ACC112 (cell line): ENCODE measurements around the gene AGPAT1.

Experiments
- H2AFZ ChIP-seq: fragments of 200-600 bp; sonication (generic); one replicate; pipeline ENCODE4 v1.6.0; 2017; ENCODE audit warnings: antibody characterized with exemption, low read length; ENCODE audit not compliant: unreplicated experiment
- H3K27ac ChIP-seq: fragments of 200-600 bp; sonication (generic); 2 replicates; pipeline ENCODE4 v1.5.1; 2014; ENCODE audit warnings: low read depth, mild to moderate bottlenecking, antibody characterized with exemption, low read length, moderate library complexity
- H3K27me3 ChIP-seq: fragments of 200-600 bp; sonication (generic); 2 replicates; pipeline ENCODE4 v1.6.1; 2014; ENCODE audit warnings: mild to moderate bottlenecking, antibody characterized with exemption, low read length, moderate library complexity, mixed read lengths; ENCODE audit not compliant: insufficient read depth
- H3K36me3 ChIP-seq: fragments of 200-600 bp; sonication (generic); 2 replicates; pipeline ENCODE4 v1.6.1; 2016; ENCODE audit warnings: mild to moderate bottlenecking, antibody characterized with exemption, low read length, moderate library complexity, mixed read lengths; ENCODE audit not compliant: insufficient read depth
- H3K4me1 ChIP-seq: fragments of 200-600 bp; sonication (generic); one replicate; pipeline ENCODE4 v1.6.1; 2016; ENCODE audit warnings: low read length, mixed read lengths; ENCODE audit not compliant: insufficient read depth, unreplicated experiment, control insufficient read depth
- H3K4me3 ChIP-seq: fragments of 200-600 bp; sonication (generic); 2 replicates; pipeline ENCODE4 v1.5.1; 2014; ENCODE audit warnings: mild to moderate bottlenecking, low read depth, low read length
- H3K79me2 ChIP-seq: fragments of 200-600 bp; sonication (generic); one replicate; pipeline ENCODE4 v1.6.0; 2016; ENCODE audit warnings: low read length; ENCODE audit not compliant: control insufficient read depth, unreplicated experiment, insufficient read depth

AGPAT1 gene

GRCh38 chr6:32175711-32176475, at the start of gene AGPAT1:
Gene AGPAT1 (minus strand): TSS chr6:32176084. CDS start chr6:32171496, 4,588 bp downstream.
- H3K79me2 ChIP-seq: peaks cover 47% of the 10 kb centered on the region
- H3K27me3 ChIP-seq: no peaks in the 10 kb centered on the region
- peak within 1 kb of the TSS; percentile 86 for H2AFZ ChIP-seq
- no peaks in the 10 kb centered on the region for H3K36me3 ChIP-seq
- peak within 1 kb of the TSS; percentile 96 for H3K4me3 ChIP-seq
- peaks cover 19% of the 10 kb centered on the region for H3K4me1 ChIP-seq
- H3K27ac ChIP-seq: peak within 1 kb of the TSS; percentile 97

GRCh38 chr6:32224696-32225095, 48.8 kb upstream of the AGPAT1 start:
- Histone ChIP-seq H3K4me3 (no peak overlapping the region), H3K27me3 (peaks cover 7% of the 10 kb centered on the region; the same call in 1 of the 2 replicates), H3K36me3 (no peaks in the 10 kb centered on the region), H3K27ac (no peak overlapping the region), H2AFZ (no peak overlapping the region), H3K4me1 (no peaks in the 10 kb centered on the region), H3K79me2 (no peaks in the 10 kb centered on the region)

- H3K4me3 ChIP-seq: no peak within 1 kb of the TSS
- no peaks in the 10 kb centered on the region for H3K79me2 ChIP-seq
- no peaks in the 10 kb centered on the region for H3K36me3 ChIP-seq
- H3K27ac ChIP-seq: no peak within 1 kb of the TSS
- peaks cover 12% of the 10 kb centered on the region for H3K27me3 ChIP-seq
- H2AFZ ChIP-seq: no peak within 1 kb of the TSS
- H3K4me1 ChIP-seq: no peaks in the 10 kb centered on the region
Measured at GRCh38 chr6:32223258-32224235, 47.7 kb upstream of the AGPAT1 start, which contains the start of gene NOTCH4. Gene NOTCH4 (minus strand): TSS chr6:32224067. CDS start chr6:32223928, 139 bp downstream.

- Histone ChIP-seq H3K27ac (no peak overlapping the region), H3K4me1 (no peaks in the 10 kb centered on the region), H3K36me3 (no peaks in the 10 kb centered on the region), H3K79me2 (no peaks in the 10 kb centered on the region), H3K4me3 (no peak overlapping the region), H3K27me3 (peaks cover 20% of the 10 kb centered on the region), H2AFZ (no peak overlapping the region)
Measured at GRCh38 chr6:32222333-32223230, 46.7 kb upstream of the AGPAT1 start.

GRCh38 chr6:32220021-32220420, 44.1 kb upstream of the AGPAT1 start:
- no peaks in the 10 kb centered on the region for H3K79me2 ChIP-seq
- H3K4me3 ChIP-seq: no peak overlapping the region
- no peaks in the 10 kb centered on the region for H3K4me1 ChIP-seq
- H2AFZ ChIP-seq: no peak overlapping the region
- no peaks in the 10 kb centered on the region for H3K36me3 ChIP-seq
- peaks cover 26% of the 10 kb centered on the region for H3K27me3 ChIP-seq
- no peak overlapping the region for H3K27ac ChIP-seq

- no peak overlapping the region for H3K27ac ChIP-seq
- H3K36me3 ChIP-seq: no peaks in the 10 kb centered on the region
- no peaks in the 10 kb centered on the region for H3K4me1 ChIP-seq
- H3K79me2 ChIP-seq: no peaks in the 10 kb centered on the region
- no peak overlapping the region for H3K4me3 ChIP-seq
- peaks cover 26% of the 10 kb centered on the region for H3K27me3 ChIP-seq
- no peak overlapping the region for H2AFZ ChIP-seq
Measured at GRCh38 chr6:32218167-32218566, 42.3 kb upstream of the AGPAT1 start.

GRCh38 chr6:32216998-32217397, 41.1 kb upstream of the AGPAT1 start:
- H3K4me3 ChIP-seq: no peak overlapping the region
- no peaks in the 10 kb centered on the region for H3K4me1 ChIP-seq
- no peak overlapping the region for H2AFZ ChIP-seq
- H3K79me2 ChIP-seq: no peaks in the 10 kb centered on the region
- H3K36me3 ChIP-seq: no peaks in the 10 kb centered on the region
- peaks cover 26% of the 10 kb centered on the region for H3K27me3 ChIP-seq
- no peak overlapping the region for H3K27ac ChIP-seq

GRCh38 chr6:32216285-32216684, 40.4 kb upstream of the AGPAT1 start:
- Histone ChIP-seq H3K4me1 (no peaks in the 10 kb centered on the region), H3K79me2 (no peaks in the 10 kb centered on the region), H3K27me3 (peaks cover 26% of the 10 kb centered on the region), H3K36me3 (no peaks in the 10 kb centered on the region), H2AFZ (no peak overlapping the region), H3K4me3 (no peak overlapping the region), H3K27ac (no peak overlapping the region)

- H3K27me3 ChIP-seq: peaks cover 23% of the 10 kb centered on the region
- H2AFZ ChIP-seq: no peak overlapping the region
Measured at GRCh38 chr6:32215617-32216016, 39.7 kb upstream of the AGPAT1 start.

GRCh38 chr6:32214126-32214525, 38.2 kb upstream of the AGPAT1 start:
- no peak overlapping the region for H2AFZ ChIP-seq
- no peaks in the 10 kb centered on the region for H3K79me2 ChIP-seq
- no peaks in the 10 kb centered on the region for H3K36me3 ChIP-seq
- H3K27ac ChIP-seq: no peak overlapping the region
- peaks cover 19% of the 10 kb centered on the region for H3K27me3 ChIP-seq
- no peak overlapping the region for H3K4me3 ChIP-seq
- H3K4me1 ChIP-seq: no peaks in the 10 kb centered on the region

More at GRCh38 chr6:32215617-32216016, 39.7 kb upstream of the AGPAT1 start:
- no peak overlapping the region for H3K27ac ChIP-seq
- no peak overlapping the region for H3K4me3 ChIP-seq
- no peaks in the 10 kb centered on the region for H3K79me2 ChIP-seq
- no peaks in the 10 kb centered on the region for H3K4me1 ChIP-seq
- no peaks in the 10 kb centered on the region for H3K36me3 ChIP-seq
